HG03196 (cell line): ENCODE measurements around the gene SUCLG1.

Source experiments
- ATAC-seq: cut with Tn5 transposase; IDR thresholded peaks from one replicate; pipeline ENCODE4 v1.9.1; 2021; ENCODE audit not compliant: unreplicated experiment

Gene SUCLG1

GRCh38 chr2:84467389-84467788 is 8.3 kb upstream of the SUCLG1 start:
- ATAC-seq, result no peak

DNA sequence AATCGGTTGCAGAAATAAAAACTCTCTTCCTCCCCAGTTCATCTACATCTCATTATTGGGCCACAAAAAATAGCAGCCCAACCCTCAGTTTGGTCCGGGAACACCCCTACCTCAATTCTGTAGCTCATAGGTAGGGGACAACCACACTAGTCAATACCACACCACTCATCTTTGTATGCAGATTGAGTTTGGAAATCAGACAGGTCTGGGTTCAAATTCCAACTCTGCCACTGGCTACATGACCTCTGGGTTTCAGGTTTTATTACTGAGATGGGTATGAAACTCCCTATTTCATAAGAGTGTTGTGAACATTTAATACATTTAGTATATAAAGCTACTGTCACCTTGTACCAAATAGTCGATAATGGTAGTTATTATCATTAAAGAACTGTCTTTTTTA is 2.2 kb upstream of the SUCLG1 start:
- ATAC-seq, result no peak

GRCh38 chr2:84460670-84461069 is 1.6 kb upstream of the SUCLG1 start:
- no peak for ATAC-seq

DNA sequence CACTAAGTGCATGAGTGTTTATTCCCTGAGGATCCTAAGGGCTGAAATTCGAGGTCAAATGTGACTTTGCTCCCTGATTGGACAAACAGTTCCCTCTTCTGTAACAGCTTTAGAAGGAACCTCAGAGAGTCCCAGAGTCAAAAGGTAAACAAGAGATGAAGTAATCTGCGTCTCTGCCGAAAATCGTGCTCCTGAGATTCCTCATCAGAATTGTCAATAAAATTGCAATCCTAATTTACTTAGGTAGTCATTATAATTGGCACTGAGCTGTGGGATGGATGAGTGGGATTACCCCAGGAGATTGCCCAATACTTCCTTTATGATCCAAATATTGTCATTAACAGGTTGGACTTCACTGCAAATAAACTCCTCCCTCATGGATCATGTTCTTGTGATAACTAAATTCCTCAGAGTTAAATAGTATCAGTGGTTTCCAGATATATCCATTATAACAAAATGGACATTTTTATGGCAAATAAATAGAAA is 907 bp upstream of the SUCLG1 start:
- no peak for ATAC-seq

DNA sequence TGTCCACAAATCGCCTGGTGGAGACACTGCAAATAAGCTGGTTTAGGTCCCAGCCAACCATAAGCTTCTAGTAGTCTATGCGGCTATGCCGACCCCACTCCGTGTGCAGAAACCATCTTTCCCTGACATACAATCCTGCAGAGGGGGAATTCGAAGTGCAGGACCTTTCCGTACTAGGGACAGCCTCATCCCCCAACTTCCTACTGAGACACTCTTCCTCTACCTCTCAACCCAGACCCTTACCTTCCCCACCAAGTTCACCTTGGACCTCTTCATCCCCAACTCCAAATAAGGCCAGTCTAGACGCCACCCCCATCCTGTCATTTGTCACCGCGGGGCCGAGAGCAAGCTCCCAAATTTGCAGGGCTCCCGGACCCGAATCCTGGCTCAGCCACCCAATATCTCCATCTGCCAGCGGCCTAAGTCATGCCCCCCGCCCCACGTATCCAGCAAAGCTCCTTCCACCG is 496 bp downstream of the SUCLG1 start:
- ATAC-seq, result peak; percentile 31

GRCh38 chr2:84457686-84458085 is 1.4 kb downstream of the SUCLG1 start:
- ATAC-seq, result no peak

DNA sequence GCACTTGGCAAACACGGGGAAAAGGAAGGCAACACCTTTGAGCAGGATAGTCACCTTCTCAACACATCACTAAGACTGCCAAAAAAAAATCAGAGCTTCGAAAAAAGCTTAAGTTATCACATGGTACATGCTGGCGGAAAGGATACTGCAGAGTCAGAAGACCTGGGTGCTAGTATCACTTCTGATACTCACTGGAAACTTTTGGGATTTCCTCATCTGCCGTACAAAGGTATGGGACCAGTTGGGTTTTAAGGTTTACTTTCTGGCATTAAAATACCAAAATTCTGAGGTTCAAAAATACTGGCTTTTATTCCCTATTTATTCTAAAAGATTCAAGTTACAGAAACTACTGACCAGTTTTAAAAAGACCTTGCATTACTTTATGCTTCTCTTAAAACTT is 2.9 kb downstream of the SUCLG1 start:
- no peak for ATAC-seq

DNA sequence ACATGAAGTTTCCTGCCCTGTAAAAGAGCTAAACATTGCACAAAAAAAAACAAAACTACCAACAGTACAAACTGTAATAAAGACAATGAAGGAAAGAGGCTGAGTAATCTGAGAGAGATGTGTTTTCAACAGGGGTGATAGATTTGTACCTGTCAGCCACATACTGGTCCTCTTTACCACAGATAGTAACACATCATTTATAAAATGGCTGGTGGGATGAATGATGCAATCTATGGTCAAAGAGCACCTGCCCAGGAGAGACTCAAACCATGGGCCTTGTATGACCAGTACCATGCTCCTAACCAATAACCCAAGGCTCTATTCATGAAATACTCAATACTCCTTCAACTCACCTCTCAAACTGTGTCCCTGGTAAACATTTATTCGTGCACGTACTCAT is 4.5 kb downstream of the SUCLG1 start:
- no peak for ATAC-seq

DNA sequence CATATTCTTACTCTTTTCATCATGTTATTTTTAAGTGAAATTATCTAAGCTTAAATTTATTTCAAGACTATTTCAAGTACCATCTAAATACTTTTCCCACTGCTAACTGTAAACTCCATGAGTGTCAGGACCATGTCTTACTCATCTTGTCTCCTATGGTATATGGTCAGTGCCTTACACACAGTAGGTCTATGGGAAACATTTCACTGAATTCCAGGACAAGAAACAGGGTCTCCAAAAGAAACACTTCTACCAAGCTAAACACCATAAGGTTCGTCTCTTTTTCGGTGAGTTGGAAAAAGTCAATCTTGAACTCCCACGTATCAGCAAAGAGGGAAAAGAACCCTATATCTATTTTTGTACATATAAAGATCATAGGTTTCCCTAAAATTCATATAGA is 6.5 kb downstream of the SUCLG1 start:
- no peak for ATAC-seq

DNA sequence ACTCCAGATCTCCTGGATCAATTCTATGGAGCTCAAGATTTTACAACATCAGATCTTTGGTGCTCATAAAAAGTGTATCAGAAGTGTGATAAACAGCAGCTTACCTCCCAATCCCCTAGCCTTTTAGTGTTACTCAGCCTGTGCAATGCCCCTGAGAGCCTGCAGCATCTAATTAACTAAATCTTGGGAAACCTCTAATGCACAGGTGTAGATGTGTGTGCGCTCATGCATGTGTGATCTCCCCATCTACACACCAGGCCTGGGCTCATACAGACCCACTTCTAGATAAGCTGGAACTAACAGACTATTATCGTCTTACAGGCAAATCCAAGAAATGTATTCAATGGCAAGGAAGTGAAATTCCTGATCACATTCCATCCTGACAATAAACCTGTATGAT is 7.5 kb downstream of the SUCLG1 start:
- no peak for ATAC-seq

- ATAC-seq, result no peak
Measured at GRCh38 chr2:84450288-84451227, 8.5 kb downstream of the SUCLG1 start.

DNA sequence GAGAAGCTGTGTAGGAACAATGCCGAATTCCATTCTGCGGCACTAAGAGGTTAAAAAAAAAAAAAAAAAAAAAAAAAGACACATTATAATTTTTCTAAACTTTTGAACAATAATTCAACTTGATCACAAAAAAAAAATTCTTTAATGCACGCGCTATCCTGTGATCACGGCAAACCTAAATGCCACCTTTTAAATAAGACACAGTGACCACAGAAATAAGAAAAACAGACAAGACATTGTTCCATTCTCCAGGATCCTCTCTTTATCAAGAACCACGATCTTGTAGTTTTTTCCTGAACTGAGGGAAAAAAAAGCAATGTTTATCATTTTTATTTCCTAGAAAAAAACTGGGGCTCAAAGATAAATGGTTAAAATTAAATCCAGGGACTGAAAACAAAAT is 9.4 kb downstream of the SUCLG1 start:
- ATAC-seq, result no peak

GRCh38 chr2:84449055-84449454 is 10.0 kb downstream of the SUCLG1 start:
- ATAC-seq, result no peak

DNA sequence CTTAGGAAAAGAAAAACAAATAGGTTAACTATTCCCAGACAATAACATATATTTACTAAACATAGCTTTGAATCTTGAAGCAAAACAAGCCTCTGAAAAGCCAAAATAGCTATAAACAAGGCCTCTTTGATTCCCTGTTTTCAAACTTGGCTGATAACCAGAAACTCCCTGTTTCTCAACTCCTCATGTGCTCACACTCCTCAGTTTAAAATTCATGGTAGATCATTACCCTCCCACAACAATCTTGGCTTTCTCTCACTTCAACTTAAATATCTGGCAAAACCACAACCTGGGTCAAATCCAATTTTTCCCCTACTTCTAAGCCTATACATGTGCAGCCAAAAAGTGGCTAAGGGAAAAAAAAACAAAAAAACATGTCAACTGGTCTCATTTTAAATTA is 15.6 kb downstream of the SUCLG1 start:
- ATAC-seq, result no peak

- no peak for ATAC-seq
Measured at GRCh38 chr2:84442888-84443287, 16.2 kb downstream of the SUCLG1 start.

GRCh38 chr2:84441505-84441904 is 17.6 kb downstream of the SUCLG1 start:
- no peak for ATAC-seq

- no peak for ATAC-seq
Measured at GRCh38 chr2:84441036-84441435, 18.0 kb downstream of the SUCLG1 start.

- ATAC-seq, result no peak
Measured at GRCh38 chr2:84435345-84436025, 23.6 kb downstream of the SUCLG1 start.

DNA sequence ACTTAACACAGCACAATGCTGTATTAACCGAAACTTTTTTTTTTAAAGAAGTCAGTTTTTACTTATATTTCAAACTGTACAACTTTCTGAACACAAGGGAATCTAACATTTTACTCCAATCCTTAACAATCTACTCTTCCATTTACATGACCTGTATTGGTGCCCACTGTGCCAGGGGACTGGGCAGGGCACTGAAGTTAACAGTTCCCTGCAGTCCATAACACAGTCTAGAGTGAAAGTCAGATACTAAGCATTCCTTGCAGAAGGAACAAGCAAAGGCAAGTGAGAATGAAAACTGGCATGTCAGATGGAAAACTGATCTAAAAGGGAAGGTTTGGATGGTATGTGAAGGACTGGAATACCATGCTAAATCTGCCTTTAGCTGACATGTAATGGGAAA is 29.8 kb downstream of the SUCLG1 start:
- ATAC-seq, result no peak

DNA sequence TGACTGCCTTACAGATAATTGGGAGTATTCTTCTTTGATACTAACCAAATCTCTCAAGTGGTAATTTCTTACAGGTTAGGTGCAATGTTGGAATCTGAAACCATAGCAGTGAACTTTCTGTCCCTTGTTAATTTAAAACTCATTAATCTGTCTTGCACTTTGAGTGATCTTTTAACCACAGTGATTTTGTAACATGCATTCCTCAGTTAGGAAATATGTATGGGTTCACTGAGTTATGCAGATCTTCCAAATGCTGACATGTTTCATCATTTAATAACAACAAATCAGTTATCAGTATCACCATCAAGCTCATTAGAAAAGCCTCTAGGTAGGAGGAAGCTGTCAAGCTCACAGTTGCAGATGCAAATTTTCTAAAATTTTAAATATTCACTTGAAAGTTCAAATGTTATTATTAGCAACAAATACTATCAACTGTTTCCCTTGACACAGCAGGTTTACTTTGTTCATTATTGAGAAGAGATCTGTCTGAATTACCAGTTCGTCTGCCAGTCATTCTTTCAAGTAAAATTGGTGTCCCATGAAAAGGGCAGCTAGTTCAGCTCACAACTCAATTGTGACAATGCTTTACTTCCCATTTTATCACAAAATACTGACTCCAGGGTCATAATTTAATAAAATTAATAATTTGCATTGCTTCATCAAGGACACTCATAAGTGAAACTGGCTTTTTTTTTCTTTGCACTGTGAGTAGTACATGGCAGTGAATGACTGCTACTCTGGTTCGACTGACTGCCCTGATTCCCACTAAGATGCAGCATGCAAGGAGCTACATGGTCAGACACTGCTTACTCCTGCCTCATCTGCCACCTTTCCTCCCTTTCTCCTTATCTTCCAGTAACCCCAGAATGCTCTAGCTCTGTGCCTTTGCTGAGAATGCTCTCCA is 31.6 kb downstream of the SUCLG1 start:
- no peak for ATAC-seq

GRCh38 chr2:84425310-84425709 is 33.8 kb downstream of the SUCLG1 start:
- ATAC-seq, result no peak
